Peyer's patch (tissue), 4 donors: Measurements from ENCODE around the gene AKT2. TPM values are rescaled to one million over a fixed set of nuclear protein-coding genes. Genes with fewer than 3 reads are reported as not detected.

ENCODE experiments used
- DNase-seq, 3 donors: peaks; one replicate each; pipeline ENCODE4 v3.0.0-alpha.2; 2017 to 2019
- H3K27ac ChIP-seq, 4 donors: fragments of 200-600 bp; sonication (generic); one replicate each; pipeline ENCODE4 v1.5.1; 2016 to 2019
- H3K27me3 ChIP-seq, 2 donors: fragments of 200-600 bp; sonication (generic); one replicate each; pipeline ENCODE4 v1.5.1; 2019
- H3K36me3 ChIP-seq, 3 donors: fragments of 200-600 bp; sonication (generic); one replicate each; pipeline ENCODE4 v1.5.1; 2016 to 2019
- H3K4me1 ChIP-seq, 4 donors: fragments of 200-600 bp; sonication (generic); one replicate each; pipeline ENCODE4 v1.5.1; 2016 to 2019
- H3K4me3 ChIP-seq, 4 donors: fragments of 200-600 bp; sonication (generic); 1 replicate in 3 of 4; 2 replicates in 1 of 4; pipeline ENCODE4 v1.5.1; 2016 to 2019; ENCODE audit warnings: mild to moderate bottlenecking in 1 of 4
- H3K9me3 ChIP-seq, 4 donors: fragments of 200-600 bp; sonication (generic); one replicate each; pipeline ENCODE4 v1.5.1; 2016 to 2019; ENCODE audit warnings: mild to moderate bottlenecking in 1 of 4
- CTCF ChIP-seq, 6 experiments: fragments of 450-650 bp in 4 of 6; fragments of 200-600 bp in 2 of 6; sonication (generic) in 1 of 6; IDR thresholded peaks; one replicate each; pipeline ENCODE4 v1.5.1; 2017 to 2019; ENCODE audit warnings: antibody characterized with exemption in 6 of 6, mild to moderate bottlenecking in 3 of 6, moderate library complexity in 1 of 6
- POLR2A ChIP-seq, 2 donors: fragments of 450-650 bp; IDR thresholded peaks; one replicate each; pipeline ENCODE4 v1.5.1; 2017; ENCODE audit warnings: antibody characterized with exemption in 2 of 2, mild to moderate bottlenecking in 2 of 2, moderate library complexity in 2 of 2
- total RNA-seq, 4 donors: library from RNA; depleted of rRNA; stranded (reverse); fragments of >200 nt; gene quantifications; one replicate each; pipeline ENCODE4 v1.1.0, GENCODE V29; 2016

Gene AKT2
- total RNA-seq, 4 donors from 2014 or later = 67.1 to 146 (median 100) TPM

DNA sequence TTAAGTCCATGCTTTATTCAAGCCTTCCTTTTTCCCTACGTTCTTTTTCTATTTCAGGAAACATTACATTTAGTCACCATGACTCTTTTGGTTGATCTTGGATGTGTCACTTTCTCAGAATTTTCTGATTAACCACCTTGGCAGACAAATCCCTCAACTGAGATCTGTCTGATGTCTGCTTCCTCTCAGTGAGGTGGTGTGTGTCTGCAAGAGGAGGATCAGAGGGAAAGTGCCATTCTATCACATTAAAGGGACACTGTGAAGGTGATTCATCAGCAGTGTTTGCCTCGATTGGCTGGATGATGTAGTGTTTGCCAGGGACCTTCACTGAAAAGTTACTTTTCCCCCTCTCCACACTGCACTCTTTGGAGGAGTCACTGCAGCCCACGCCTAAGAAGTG lies 55.7 kb downstream of the AKT2 start:
- Histone ChIP-seq H3K27ac (no peak overlapping the region), H3K27me3 (peaks cover 0 to 13% of the 10 kb centered on the region in 2 donors), H3K4me1 (peaks cover 0 to 30% (median 5%) of the 10 kb centered on the region in 4 donors), H3K4me3 (no peak overlapping the region), H3K9me3 (no peaks in the 10 kb centered on the region), H3K36me3 (peaks cover 0 to 17% (median 0%) of the 10 kb centered on the region in 3 donors)
- no peak for DNase-seq
- no peak for TF ChIP-seq POLR2A (IDR thresholded peaks at IDR 0.05)
- no peak for TF ChIP-seq CTCF (IDR thresholded peaks at IDR 0.05)

DNA sequence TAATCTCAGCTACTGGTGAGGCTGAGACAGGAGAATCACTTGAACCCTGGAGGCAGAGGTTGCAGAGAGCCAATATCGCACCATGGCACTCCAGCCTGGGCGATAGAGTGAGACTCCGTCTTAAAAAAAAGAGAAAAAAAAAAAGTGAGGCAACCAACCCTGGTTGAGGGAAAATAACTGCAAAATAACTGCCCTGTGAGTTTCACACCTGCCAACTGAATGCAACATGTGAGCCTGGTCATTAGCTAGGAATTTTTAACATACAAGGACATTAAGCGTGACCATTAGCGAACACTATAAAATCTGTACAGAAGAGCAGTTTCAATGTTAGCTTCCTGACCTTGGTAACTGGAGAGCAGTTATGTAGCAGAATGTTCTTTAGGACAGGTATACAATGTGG lies 56.3 kb downstream of the AKT2 start:
- H3K9me3 ChIP-seq = no peaks in the 10 kb centered on the region
- no peak overlapping the region for H3K27ac ChIP-seq
- H3K27me3 ChIP-seq = peaks cover 0 to 13% of the 10 kb centered on the region in 2 donors
- peaks cover 0 to 30% (median 5%) of the 10 kb centered on the region in 4 donors for H3K4me1 ChIP-seq
- H3K4me3 ChIP-seq = no peak overlapping the region
- no peak for DNase-seq
- peaks cover 0 to 11% (median 0%) of the 10 kb centered on the region in 3 donors for H3K36me3 ChIP-seq
- TF ChIP-seq CTCF (IDR thresholded peaks at IDR 0.05) (no peak), POLR2A (IDR thresholded peaks at IDR 0.05) (no peak)

- Histone ChIP-seq H3K9me3 (no peaks in the 10 kb centered on the region), H3K4me1 (peaks cover 0 to 30% (median 5%) of the 10 kb centered on the region in 4 donors), H3K27me3 (peaks cover 0 to 13% of the 10 kb centered on the region in 2 donors), H3K36me3 (peaks cover 0 to 6% (median 0%) of the 10 kb centered on the region in 3 donors), H3K4me3 (no peak overlapping the region), H3K27ac (no peak overlapping the region)
- TF ChIP-seq CTCF (IDR thresholded peaks at IDR 0.05) = no peak
- TF ChIP-seq POLR2A (IDR thresholded peaks at IDR 0.05) = no peak
- no peak for DNase-seq
Observed at GRCh38 chr19:40228346-40228745, 56.8 kb downstream of the AKT2 start.

DNA sequence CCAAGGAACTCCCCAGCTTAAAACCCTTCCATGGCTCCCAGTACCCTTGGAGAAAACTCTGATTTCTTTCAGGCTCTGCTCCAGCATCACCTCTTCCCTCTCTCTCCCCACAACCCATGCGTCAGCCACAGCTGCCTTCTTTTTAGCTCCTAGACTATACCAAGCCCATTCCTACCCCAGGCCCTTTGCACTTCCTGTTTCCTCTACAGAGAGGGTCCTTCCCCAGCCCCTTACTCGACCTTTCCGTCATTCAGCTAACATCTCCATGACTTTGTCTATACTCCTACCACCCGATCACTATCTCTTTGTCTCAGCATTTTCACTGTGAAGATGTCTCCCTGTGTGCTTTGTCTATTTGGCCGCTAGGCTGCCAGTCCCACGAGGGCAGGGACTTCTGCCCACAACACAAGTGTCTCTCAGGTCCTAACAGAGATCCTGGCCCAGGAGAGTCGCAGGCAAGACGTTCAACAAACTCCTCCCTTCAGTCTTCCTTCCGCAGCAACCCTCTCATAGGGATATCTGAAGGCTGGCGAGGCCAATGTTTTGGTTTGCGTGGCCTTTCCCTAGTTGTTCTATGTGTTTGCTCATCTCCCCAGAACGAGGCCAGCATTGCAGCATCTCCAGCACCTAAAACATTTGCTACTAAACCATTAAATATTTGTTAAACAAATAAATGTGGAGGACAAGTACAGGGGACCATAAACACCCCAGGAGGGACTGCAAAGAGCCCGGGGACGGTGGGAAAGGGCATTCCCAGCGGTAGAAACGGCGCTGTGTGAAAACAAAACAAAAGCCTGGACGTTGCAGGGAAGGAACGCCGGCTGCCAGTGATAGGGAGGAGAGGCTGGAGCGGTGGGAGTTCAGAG lies 59.5 kb downstream of the AKT2 start:
- TF ChIP-seq POLR2A (IDR thresholded peaks at IDR 0.05) (no peak), CTCF (IDR thresholded peaks at IDR 0.05) (peak in 1 of 6 experiments; percentile 5)

DNA sequence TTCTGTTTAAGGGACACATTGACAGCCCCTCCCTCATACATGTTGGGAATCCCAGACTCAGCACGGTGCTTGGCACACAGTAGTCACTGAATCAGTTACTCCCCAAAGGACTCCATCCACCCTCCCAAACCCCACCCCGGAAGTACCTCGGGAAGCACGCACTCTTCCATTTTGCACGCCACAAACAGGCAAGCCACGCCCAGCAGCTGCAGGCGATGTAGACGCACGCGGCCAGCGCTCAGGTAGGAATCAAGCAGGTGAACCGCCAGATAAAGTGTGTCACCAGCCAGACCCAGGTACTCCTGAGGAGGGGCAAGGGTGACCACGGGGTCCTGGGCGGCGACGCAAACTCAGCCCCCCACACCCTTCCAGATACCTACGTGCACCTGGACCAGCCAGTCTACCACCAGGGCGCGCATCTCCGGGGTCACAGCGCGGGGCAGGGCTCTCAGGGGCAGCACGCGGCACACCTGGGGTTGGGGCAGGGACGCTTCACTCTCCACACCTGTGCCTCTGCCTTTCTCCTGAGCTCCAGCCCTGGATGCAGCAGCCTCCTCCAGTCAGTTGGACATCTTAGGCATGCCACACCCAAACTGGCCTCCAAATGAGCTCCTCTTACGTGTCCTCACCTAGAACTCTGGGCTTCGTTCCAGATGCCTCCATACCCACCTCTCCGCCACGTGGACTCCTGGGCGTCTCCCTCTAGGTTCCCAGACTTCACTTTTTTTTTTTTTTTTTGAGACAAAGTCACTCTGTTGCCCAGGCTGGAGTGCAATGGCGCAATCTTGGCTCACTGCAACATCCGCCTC lies 60.6 kb downstream of the AKT2 start:
- Histone ChIP-seq H3K9me3 (no peaks in the 10 kb centered on the region), H3K4me3 (no peak overlapping the region), H3K27me3 (peaks cover 0 to 13% of the 10 kb centered on the region in 2 donors), H3K4me1 (peaks cover 0 to 20% (median 5%) of the 10 kb centered on the region in 4 donors), H3K27ac (no peak overlapping the region), H3K36me3 (no peaks in the 10 kb centered on the region)
- DNase-seq = peak in 1 of 3 donors; percentile 59
- TF ChIP-seq CTCF (IDR thresholded peaks at IDR 0.05) = no peak
- no peak for TF ChIP-seq POLR2A (IDR thresholded peaks at IDR 0.05)

More for the DNA sequence above, 59.5 kb downstream of the AKT2 start:
- Histone ChIP-seq H3K4me1 (peaks cover 0 to 17% (median 5%) of the 10 kb centered on the region in 4 donors), H3K36me3 (no peaks in the 10 kb centered on the region), H3K27me3 (peaks cover 0 to 13% of the 10 kb centered on the region in 2 donors), H3K27ac (no peak overlapping the region), H3K4me3 (peak overlapping the region in 2 of 4 donors; percentile 35 to 36), H3K9me3 (no peaks in the 10 kb centered on the region)
- no peak for DNase-seq
